ENCODE measurements around the gene KIRREL2. TPM values are rescaled to one million over a fixed set of nuclear protein-coding genes. Genes with fewer than 3 reads are reported as not detected.

Gene KIRREL2
- total RNA-seq, 1 experiment from 2014 or later = 0.26 TPM

- H3K4me1 Mint-ChIP-seq (ENCODE audit: low read depth, unreplicated experiment) = peaks cover 12% of the 10 kb centered on the region
Observed at GRCh38 chr19:35813043-35813890, 43.4 kb upstream of the KIRREL2 start.

GRCh38 chr19:35816262-35816661 is 40.4 kb upstream of the KIRREL2 start:
- BruUV-seq (replicated peaks) = no TSS peak
- peaks cover 6% of the 10 kb centered on the region for H3K36me3 Mint-ChIP-seq (ENCODE audit: insufficient read depth, unreplicated experiment)
- no peak for DNase-seq
- peaks cover 39% of the 10 kb centered on the region for H3K27me3 Mint-ChIP-seq (ENCODE audit: unreplicated experiment)
- no peaks in the 10 kb centered on the region for H3K9me3 Mint-ChIP-seq (ENCODE audit: low read depth, unreplicated experiment)
- H3K4me1 Mint-ChIP-seq (ENCODE audit: low read depth, unreplicated experiment) = peaks cover 12% of the 10 kb centered on the region
- no peak overlapping the region for H3K4me3 Mint-ChIP-seq (ENCODE audit: low read depth, unreplicated experiment)
- intact Hi-C loops (cut with micrococcal nuclease; ENCODE audit: unreplicated experiment) = loop anchor here (5.0 kb wide), 1 partner anchor 124 kb away; no protein-coding TSS in a partner anchor
- CTCF ChIA-PET = interaction anchor here (0.7 kb wide), 1 partner anchor 52 kb away, joined by 4 read pairs; the partner anchor contains the start of gene APLP1
- no peak for TF ChIP-seq CTCF (IDR thresholded peaks at IDR 0.05; ENCODE audit: unreplicated experiment)
- H3K27ac Mint-ChIP-seq (ENCODE audit: unreplicated experiment) = no peak overlapping the region

More at GRCh38 chr19:35813043-35813890, 43.4 kb upstream of the KIRREL2 start:
- Mint-ChIP-seq H3K4me3 (ENCODE audit: low read depth, unreplicated experiment) (no peak overlapping the region), H3K27ac (ENCODE audit: unreplicated experiment) (no peak overlapping the region), H3K36me3 (ENCODE audit: insufficient read depth, unreplicated experiment) (no peaks in the 10 kb centered on the region), H3K9me3 (ENCODE audit: low read depth, unreplicated experiment) (no peaks in the 10 kb centered on the region), H3K27me3 (ENCODE audit: unreplicated experiment) (peaks cover 31% of the 10 kb centered on the region)
- no TSS peak for BruUV-seq (replicated peaks)
- no peak for TF ChIP-seq CTCF (IDR thresholded peaks at IDR 0.05; ENCODE audit: unreplicated experiment)
- intact Hi-C loops (cut with micrococcal nuclease; ENCODE audit: unreplicated experiment) = no loop called here
- no peak for DNase-seq
- CTCF ChIA-PET = interaction anchor here (0.6 kb wide), 1 partner anchor 118 kb away, joined by 3 read pairs; no protein-coding TSS in a partner anchor

GRCh38 chr19:35816846-35817245 is 39.9 kb upstream of the KIRREL2 start:
- intact Hi-C loops (cut with micrococcal nuclease; ENCODE audit: unreplicated experiment) = loop anchor here (5.0 kb wide), 1 partner anchor 125 kb away; no protein-coding TSS in a partner anchor
- Mint-ChIP-seq H3K4me3 (ENCODE audit: low read depth, unreplicated experiment) (no peak overlapping the region), H3K27me3 (ENCODE audit: unreplicated experiment) (peaks cover 35% of the 10 kb centered on the region), H3K36me3 (ENCODE audit: insufficient read depth, unreplicated experiment) (peaks cover 6% of the 10 kb centered on the region), H3K4me1 (ENCODE audit: low read depth, unreplicated experiment) (peaks cover 9% of the 10 kb centered on the region), H3K27ac (ENCODE audit: unreplicated experiment) (no peak overlapping the region), H3K9me3 (ENCODE audit: low read depth, unreplicated experiment) (no peaks in the 10 kb centered on the region)
- DNase-seq = no peak
- TF ChIP-seq CTCF (IDR thresholded peaks at IDR 0.05; ENCODE audit: unreplicated experiment) = no peak
- CTCF ChIA-PET = interaction anchor here (0.7 kb wide), 1 partner anchor 52 kb away, joined by 4 read pairs; the partner anchor contains the start of gene APLP1
- BruUV-seq (replicated peaks) = no TSS peak

- H3K27ac Mint-ChIP-seq (ENCODE audit: unreplicated experiment) = no peak overlapping the region
- H3K36me3 Mint-ChIP-seq (ENCODE audit: insufficient read depth, unreplicated experiment) = peaks cover 6% of the 10 kb centered on the region
- intact Hi-C loops (cut with micrococcal nuclease; ENCODE audit: unreplicated experiment) = loop anchor here (5.0 kb wide), 1 partner anchor 126 kb away; no protein-coding TSS in a partner anchor
- no peaks in the 10 kb centered on the region for H3K4me1 Mint-ChIP-seq (ENCODE audit: low read depth, unreplicated experiment)
- TF ChIP-seq CTCF (IDR thresholded peaks at IDR 0.05; ENCODE audit: unreplicated experiment) = no peak
- no peak for DNase-seq
- H3K4me3 Mint-ChIP-seq (ENCODE audit: low read depth, unreplicated experiment) = no peak overlapping the region
- BruUV-seq (replicated peaks) = no TSS peak
- peaks cover 46% of the 10 kb centered on the region for H3K27me3 Mint-ChIP-seq (ENCODE audit: unreplicated experiment)
- CTCF ChIA-PET = interaction anchor here (0.6 kb wide), 2 partner anchors 70 to 111 kb away, joined by 4 to 7 read pairs; partner anchors contain the start of gene LIN37
- H3K9me3 Mint-ChIP-seq (ENCODE audit: low read depth, unreplicated experiment) = no peaks in the 10 kb centered on the region
Observed at GRCh38 chr19:35818445-35818844, 38.3 kb upstream of the KIRREL2 start.
